Left ventricle myocardium superior (tissue), 1 donor: Measurements from ENCODE around the gene PRND. TPM values are rescaled to one million over a fixed set of nuclear protein-coding genes. Genes with fewer than 3 reads are reported as not detected.
"Not testable (repeated sequence)": the region's sequence is repeated elsewhere in the genome, so short reads cannot be mapped to it uniquely, and the experiment has no call there.

Experiments
- ATAC-seq: fragments of 200-7000 bp; cut with Tn5 transposase; one replicate; pipeline ENCODE4 v1.9.1; 2020; ENCODE audit warnings: mild to moderate bottlenecking, moderate library complexity
- DNase-seq: peaks from one replicate; pipeline ENCODE4 v3.0.0-alpha.2; 2020
- intact Hi-C: fragments of 100-400 bp; cut with micrococcal nuclease; formaldehyde crosslinking; loops from one replicate; pipeline ENCODE4 v1.11.0; 2022
- total RNA-seq: library from RNA; stranded (reverse); fragmentation: NEBNext Ultra II Directional; extraction: Animal tissue kit (Norgen Biotek cat#: 25700); gene quantifications from one replicate; pipeline ENCODE4 v1.2.1, GENCODE V29; 2021
- donor health status: DM: no; HTN: yes; CAD: no; lungs with severe emphysema.

PRND gene
- total RNA-seq, 1 donor from 2014 or later: not detected

GRCh38 chr20:4726710-4727397 is 5.1 kb downstream of the PRND start:
- ATAC-seq (peak; percentile 61), DNase-seq (no peak)
- intact Hi-C loops: no loop called here

- intact Hi-C loops: no loop called here
- DNase-seq (no peak), ATAC-seq (no peak)
These were observed 6.5 kb downstream of the PRND start for GRCh38 chr20:4728120-4728760.

- ATAC-seq: no peak
- no peak for DNase-seq
- intact Hi-C loops: no loop called here
These were observed 7.6 kb downstream of the PRND start for GRCh38 chr20:4729265-4729664.

- intact Hi-C loops: no loop called here
- ATAC-seq (no peak), DNase-seq (no peak)
These were observed 9.1 kb downstream of the PRND start for GRCh38 chr20:4730780-4731179.

- intact Hi-C loops: no loop called here
- peak; percentile 91 for ATAC-seq
- DNase-seq: no peak
These were observed 15.2 kb downstream of the PRND start for GRCh38 chr20:4736875-4737274.

GRCh38 chr20:4737857-4738627 is 16.3 kb downstream of the PRND start:
- intact Hi-C loops: no loop called here
- ATAC-seq (no peak), DNase-seq (no peak)

- intact Hi-C loops: no loop called here
- ATAC-seq: no peak
These were observed 19.2 kb downstream of the PRND start for GRCh38 chr20:4740774-4741431.

GRCh38 chr20:4748847-4749246 is 27.1 kb downstream of the PRND start:
- intact Hi-C loops: no loop called here
- ATAC-seq: no peak

More at GRCh38 chr20:4740774-4741431, 19.2 kb downstream of the PRND start:
- DNase-seq: no peak

GRCh38 chr20:4749326-4749725 is 27.6 kb downstream of the PRND start:
- intact Hi-C loops: no loop called here
- ATAC-seq (no peak), DNase-seq (no peak)

More at GRCh38 chr20:4748847-4749246, 27.1 kb downstream of the PRND start:
- DNase-seq: no peak

- intact Hi-C loops: no loop called here
- DNase-seq (no peak), ATAC-seq (no peak)
These were observed 28.7 kb downstream of the PRND start for GRCh38 chr20:4750381-4750780.

- ATAC-seq, intact Hi-C loops: not testable (repeated sequence)
- peak; percentile 47 for DNase-seq
These were observed 37.6 kb downstream of the PRND start for GRCh38 chr20:4759100-4759884.

GRCh38 chr20:4763261-4763660 is 41.6 kb downstream of the PRND start:
- no peak for ATAC-seq
- intact Hi-C loops: no loop called here
- no peak for DNase-seq

GRCh38 chr20:4763723-4764510 is 42.2 kb downstream of the PRND start:
- intact Hi-C loops: no loop called here
- ATAC-seq (no peak), DNase-seq (no peak)

GRCh38 chr20:4764805-4765204 is 43.1 kb downstream of the PRND start:
- no peak for DNase-seq
- ATAC-seq: no peak
- intact Hi-C loops: no loop called here

- intact Hi-C loops: no loop called here
- DNase-seq (no peak), ATAC-seq (no peak)
These were observed 44.0 kb downstream of the PRND start for GRCh38 chr20:4765681-4766080.

- no peak for DNase-seq
- intact Hi-C loops: no loop called here
- ATAC-seq: peak; percentile 30
These were observed 44.9 kb downstream of the PRND start for GRCh38 chr20:4766631-4767030.

- DNase-seq (no peak), ATAC-seq (no peak)
- intact Hi-C loops: no loop called here
These were observed 45.4 kb downstream of the PRND start for GRCh38 chr20:4767084-4767483.

- ATAC-seq: no peak
- intact Hi-C loops: no loop called here
These were observed 47.6 kb downstream of the PRND start for GRCh38 chr20:4769328-4769727.

More at GRCh38 chr20:4769328-4769727, 47.6 kb downstream of the PRND start:
- DNase-seq: no peak
